Measurements from ENCODE around the gene SLC14A1.
A peak's percentile ranks its signal among the peaks of the same experiment; 100 is the strongest.

SLC14A1 gene

DNA sequence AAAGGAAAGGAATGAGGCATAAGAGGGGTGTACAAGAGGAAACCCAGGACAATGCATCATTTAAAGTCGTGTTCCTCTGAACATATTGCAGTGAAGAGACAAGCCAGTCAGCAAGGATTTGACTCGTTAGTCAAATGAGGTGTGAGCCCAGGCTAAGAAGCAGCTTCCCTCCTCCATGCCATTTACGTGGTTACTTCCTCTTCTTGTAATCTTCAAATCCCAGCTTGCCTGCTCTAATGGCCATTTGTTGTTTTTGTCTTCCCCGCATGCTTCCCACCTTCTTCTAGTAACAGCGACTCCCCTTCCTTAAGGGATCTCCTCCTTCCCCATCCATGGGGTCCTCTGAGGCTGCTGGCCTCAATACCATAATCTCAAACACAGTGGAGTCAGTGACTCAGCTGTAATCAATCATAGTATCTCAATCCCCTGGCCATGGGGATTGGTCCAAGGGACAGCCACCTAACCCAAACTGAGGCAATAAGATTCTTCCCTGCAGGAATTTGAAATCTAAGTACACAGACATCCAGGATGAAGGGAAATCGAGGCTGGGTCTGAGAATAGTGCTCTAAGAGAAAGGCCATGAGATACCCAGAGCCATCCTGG lies 37.6 kb downstream of the SLC14A1 start:
- no peak for DNase-seq (ENCODE audit: low read depth)
- no peak overlapping the region for H3K4me3 ChIP-seq (ENCODE audit: low read depth, low read length)
- TF ChIP-seq CTCF (conservative IDR thresholded peaks at IDR 0.05; ENCODE audit: low read depth, low read length): no peak

DNA sequence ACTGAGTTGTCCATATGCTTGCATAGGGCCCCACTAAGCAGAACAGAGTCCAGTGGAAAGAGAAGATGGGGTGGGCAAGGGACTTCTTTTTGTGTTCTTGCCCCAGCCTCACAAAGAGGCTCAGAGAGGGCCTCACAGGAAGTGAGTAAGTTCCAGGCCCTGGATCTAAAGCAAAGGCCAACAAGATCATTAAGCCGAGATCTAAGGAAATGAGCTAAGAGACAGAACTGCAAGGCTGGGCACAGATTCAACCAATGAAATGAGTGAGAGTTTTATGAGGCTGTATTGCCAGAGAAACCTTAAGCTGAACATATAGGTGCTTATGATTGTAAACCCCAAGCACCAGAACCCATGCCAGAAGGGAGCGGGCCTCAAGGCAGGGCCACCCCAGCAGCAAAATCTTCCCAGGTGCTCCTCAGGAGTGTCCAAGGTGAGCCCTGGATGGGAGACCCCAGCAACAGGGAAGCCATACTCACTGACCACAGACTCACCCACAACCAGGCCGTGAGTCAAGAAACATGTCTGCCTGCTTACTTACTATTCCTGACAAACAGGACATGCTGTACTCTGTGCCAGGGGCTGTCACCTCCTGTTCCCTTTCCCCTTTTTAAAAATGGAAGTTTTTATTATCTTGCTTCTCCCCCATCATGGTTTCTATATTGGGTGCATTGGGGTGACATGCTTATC lies 40.2 kb downstream of the SLC14A1 start:
- TF ChIP-seq CTCF (conservative IDR thresholded peaks at IDR 0.05; ENCODE audit: low read depth, low read length): no peak
- no peak overlapping the region for H3K4me3 ChIP-seq (ENCODE audit: low read depth, low read length)
- no peak for DNase-seq (ENCODE audit: low read depth)

DNA sequence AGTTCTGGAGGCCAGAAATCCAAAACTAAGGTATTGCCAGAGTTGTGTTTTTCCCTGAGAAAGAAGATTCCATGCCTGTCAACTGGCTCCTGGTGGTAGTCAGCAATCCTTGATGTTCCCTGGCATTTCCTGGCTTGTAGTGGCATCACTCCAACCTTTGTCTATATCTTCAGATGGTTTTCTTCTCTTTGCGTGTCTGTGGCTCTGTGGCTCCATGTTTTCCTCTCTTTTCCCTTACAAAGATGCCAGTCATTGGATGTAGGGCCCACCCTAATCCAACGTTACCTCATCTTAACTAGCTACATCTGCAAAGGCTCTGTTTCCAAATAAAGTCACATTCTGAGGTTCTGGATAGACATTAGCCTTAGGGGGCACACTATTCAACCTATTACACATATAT lies 41.8 kb downstream of the SLC14A1 start:
- no peak overlapping the region for H3K4me3 ChIP-seq (ENCODE audit: low read depth, low read length)
- no peak for TF ChIP-seq CTCF (conservative IDR thresholded peaks at IDR 0.05; ENCODE audit: low read depth, low read length)
- DNase-seq (ENCODE audit: low read depth): no peak

DNA sequence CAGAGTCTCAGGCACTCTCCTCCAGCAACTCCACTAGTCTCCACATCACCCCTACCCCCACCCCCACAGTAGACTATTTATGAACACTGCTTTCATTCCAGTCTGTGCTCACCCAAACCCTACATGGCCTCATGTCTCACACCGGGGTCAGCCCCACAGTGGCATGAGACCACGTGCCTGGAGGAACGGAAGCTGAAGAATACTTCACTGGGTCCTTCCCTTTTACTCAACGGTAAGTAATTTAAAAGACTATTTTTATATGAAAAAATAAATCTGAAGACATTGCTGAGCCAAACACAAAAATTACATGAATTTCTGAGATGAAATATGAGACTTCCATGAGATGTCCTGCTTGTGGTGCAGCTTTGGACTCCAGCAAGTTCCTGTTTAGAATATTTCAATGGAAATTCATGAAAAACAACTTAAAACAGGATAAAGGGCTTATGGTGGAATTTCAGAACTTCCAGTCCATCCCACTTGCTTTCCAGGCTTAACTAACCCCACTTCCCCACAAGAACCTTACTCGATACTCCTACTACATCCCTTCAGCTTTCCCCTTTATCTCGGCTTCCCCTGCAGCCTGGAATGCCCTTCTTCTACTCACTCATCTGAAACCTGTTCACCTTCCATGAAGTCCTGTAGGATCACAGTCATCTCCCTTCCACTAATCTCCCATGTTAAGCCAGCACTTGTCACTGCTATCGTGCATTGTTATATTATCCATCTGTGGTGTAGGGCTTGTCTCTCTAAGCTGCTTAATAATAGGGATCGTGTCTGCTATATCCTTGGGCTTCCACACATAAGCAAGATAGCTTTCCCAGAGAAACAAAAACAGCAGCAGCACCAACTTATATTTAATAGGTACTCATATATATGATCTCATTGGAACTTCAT lies 47.9 kb downstream of the SLC14A1 start:
- TF ChIP-seq CTCF (conservative IDR thresholded peaks at IDR 0.05; ENCODE audit: low read depth, low read length): no peak
- DNase-seq (ENCODE audit: low read depth): peak; percentile 60
- no peak overlapping the region for H3K4me3 ChIP-seq (ENCODE audit: low read depth, low read length)

GRCh38 chr18:45774065-45774521 lies 50.1 kb downstream of the SLC14A1 start:
- no peak overlapping the region for H3K4me3 ChIP-seq (ENCODE audit: low read depth, low read length)
- TF ChIP-seq CTCF (conservative IDR thresholded peaks at IDR 0.05; ENCODE audit: low read depth, low read length): no peak
- peak; percentile 61 for DNase-seq (ENCODE audit: low read depth)

DNA sequence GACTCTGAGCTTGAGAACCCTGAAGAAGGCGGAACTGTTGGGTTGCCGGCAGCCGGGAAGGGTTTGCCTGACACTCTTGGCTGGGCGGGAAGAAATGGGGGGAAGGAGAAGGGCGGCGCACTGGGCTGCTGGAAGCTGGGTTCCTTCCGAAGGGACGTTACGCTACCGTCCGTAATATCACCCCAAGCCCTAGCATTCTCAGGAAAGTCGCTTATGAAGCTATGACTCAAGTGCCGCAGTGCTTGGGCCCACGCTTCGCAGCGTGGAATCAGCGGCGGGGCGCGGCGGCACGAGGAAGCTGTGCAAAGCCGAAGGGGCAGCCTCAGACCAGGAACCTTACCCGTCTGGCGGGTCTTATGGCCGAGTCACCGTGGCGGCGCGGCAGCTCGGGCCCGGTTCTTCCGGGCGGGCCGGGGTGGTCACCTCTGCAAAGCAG lies 51.3 kb downstream of the SLC14A1 start:
- peak; percentile 92 for DNase-seq (ENCODE audit: low read depth)
- no peak for TF ChIP-seq CTCF (conservative IDR thresholded peaks at IDR 0.05; ENCODE audit: low read depth, low read length)
- H3K4me3 ChIP-seq (ENCODE audit: low read depth, low read length): peak overlapping the region; percentile 81

Measured in choroid plexus epithelial cell (primary cell).